PC-9 (cell line): ENCODE measurements around the gene CYFIP1.

ENCODE experiments used
- CTCF ChIP-seq: fragments of 200-600 bp; sonication (generic); conservative IDR thresholded peaks from 2 replicates; pipeline ENCODE4 v1.6.1; 2017; ENCODE audit warnings: mixed run types, antibody characterized with exemption, mild to moderate bottlenecking, moderate library complexity
- EZH2 ChIP-seq: fragments of 200-600 bp; sonication (generic); IDR thresholded peaks from 2 replicates; pipeline ENCODE4 v1.8.0; 2017; ENCODE audit warnings: antibody characterized with exemption, low read depth

DNA sequence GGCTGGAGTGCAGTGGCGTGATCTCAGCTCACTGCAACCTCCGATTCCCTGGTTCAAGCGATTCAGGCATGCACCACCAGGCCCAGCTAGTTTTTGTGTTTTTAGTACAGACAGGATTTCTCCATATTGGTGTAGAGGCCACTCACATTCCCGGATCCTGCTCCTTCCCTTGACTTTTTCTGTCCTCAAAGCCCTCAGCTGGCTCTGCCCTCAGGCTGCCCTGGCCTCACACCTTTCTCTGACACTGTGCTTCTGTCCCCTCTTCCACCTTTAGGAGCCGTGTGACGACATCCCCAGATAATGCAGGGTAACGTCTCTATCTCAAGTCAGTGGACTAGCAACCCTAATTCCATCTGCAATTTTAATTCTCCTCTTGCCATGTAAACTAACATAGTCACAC lies 8.6 kb upstream of the CYFIP1 start:
- TF ChIP-seq CTCF (no peak), EZH2 (no peak)
